Spleen (tissue), 7 donors: ENCODE measurements around the gene DTNBP1.

Experiments used
- POLR2A ChIP-seq, 3 donors: fragments of 450-650 bp; IDR thresholded peaks; one replicate each; pipeline ENCODE4 v1.5.1; 2017; ENCODE audit warnings: antibody characterized with exemption in 3 of 3, mild to moderate bottlenecking in 1 of 3
- POLR2AphosphoS5 ChIP-seq, 3 donors: sonication (generic); formaldehyde crosslinking; IDR thresholded peaks; one replicate each; pipeline ENCODE4 v1.5.1; 2017; ENCODE audit warnings: antibody characterized with exemption in 3 of 3
- TF ChIP-seq, protein P1 (sequence below), 11 experiments: fragments of 200-600 bp in 7 of 11; fragments of 450-650 bp in 4 of 11; sonication (generic) in 4 of 11; IDR thresholded peaks in 8 of 11; conservative IDR thresholded peaks in 3 of 11; 1 replicate in 7 of 11; 2 replicates in 4 of 11; pipeline versions ENCODE4 v1.4.0 to v1.8.0; 2016 to 2021; ENCODE audit warnings: antibody characterized with exemption in 11 of 11, inconsistent platforms in 4 of 11, mild to moderate bottlenecking in 1 of 11
- donor health status: DM: no; HTN: no; CAD: no; lungs with moderate emphysema.
- donor health status: DM: no; HTN: no; CAD: no.
- donor health status: DM: no; HTN: no; CAD: no.

DNA sequence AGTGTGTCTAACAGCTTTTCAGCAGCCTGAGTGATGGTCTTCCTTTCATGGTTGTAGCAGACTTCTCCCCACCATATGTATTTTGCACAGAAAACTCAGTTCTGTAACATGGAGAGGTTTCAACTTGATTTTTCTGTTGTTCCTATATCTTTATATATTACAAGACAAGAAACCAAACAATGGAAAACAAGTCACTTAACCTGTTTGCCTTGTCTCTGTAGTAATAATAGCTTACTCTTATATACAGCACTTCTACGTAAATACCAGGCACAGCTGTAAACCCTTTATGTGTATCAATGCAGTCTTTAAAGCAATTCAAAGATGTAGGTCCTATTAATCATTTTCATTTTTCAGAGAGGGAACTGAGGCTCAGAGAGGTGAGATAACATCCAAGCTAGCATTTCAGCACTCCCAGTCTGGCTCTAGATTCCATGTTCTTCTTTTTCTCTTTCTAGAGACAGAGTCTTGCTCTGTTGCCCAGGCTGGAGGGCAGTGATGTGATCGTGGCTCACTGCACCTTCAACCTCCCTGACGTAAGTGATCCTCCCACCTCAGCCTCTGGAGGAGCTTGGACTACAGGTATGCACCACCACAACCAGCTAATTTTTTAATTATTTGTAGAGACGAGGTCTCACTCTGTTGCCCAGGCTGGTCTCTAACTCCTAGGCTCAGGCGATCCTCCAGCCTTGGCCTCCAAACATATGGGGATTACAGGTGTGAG is 90.4 kb downstream of the DTNBP1 start:
- TF ChIP-seq, protein P1, sequence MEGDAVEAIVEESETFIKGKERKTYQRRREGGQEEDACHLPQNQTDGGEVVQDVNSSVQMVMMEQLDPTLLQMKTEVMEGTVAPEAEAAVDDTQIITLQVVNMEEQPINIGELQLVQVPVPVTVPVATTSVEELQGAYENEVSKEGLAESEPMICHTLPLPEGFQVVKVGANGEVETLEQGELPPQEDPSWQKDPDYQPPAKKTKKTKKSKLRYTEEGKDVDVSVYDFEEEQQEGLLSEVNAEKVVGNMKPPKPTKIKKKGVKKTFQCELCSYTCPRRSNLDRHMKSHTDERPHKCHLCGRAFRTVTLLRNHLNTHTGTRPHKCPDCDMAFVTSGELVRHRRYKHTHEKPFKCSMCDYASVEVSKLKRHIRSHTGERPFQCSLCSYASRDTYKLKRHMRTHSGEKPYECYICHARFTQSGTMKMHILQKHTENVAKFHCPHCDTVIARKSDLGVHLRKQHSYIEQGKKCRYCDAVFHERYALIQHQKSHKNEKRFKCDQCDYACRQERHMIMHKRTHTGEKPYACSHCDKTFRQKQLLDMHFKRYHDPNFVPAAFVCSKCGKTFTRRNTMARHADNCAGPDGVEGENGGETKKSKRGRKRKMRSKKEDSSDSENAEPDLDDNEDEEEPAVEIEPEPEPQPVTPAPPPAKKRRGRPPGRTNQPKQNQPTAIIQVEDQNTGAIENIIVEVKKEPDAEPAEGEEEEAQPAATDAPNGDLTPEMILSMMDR (IDR thresholded peaks at IDR 0.05 in 8 of 11, conservative IDR thresholded peaks at IDR 0.05 in 3 of 11), result no peak
- TF ChIP-seq POLR2A (IDR thresholded peaks at IDR 0.05), result no peak
- no peak for TF ChIP-seq POLR2AphosphoS5 (IDR thresholded peaks at IDR 0.05)
